ENCODE measurements around the gene SRSF11.

DNA sequence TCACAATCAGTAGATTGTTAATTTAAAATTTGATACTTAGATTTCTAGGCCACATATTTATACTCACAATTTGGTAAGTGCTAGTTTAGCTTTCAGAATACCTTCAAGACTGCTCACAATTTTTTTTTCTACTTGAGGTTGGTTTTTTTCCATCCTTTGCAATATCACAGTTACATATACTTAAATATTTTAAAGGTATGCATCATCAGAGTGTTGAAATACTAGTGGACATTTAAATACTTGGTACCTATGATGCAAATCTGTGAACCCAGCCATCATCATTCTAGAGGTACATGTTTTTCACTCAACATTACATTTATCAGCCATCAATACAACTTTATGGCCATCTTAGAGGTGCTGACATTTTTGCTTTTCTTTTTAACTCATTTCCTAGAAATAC, 9.6 kb upstream of the SRSF11 start:
- TF ChIP-seq EP300 (IDR thresholded peaks at IDR 0.05): no peak
- TF ChIP-seq, protein P1, sequence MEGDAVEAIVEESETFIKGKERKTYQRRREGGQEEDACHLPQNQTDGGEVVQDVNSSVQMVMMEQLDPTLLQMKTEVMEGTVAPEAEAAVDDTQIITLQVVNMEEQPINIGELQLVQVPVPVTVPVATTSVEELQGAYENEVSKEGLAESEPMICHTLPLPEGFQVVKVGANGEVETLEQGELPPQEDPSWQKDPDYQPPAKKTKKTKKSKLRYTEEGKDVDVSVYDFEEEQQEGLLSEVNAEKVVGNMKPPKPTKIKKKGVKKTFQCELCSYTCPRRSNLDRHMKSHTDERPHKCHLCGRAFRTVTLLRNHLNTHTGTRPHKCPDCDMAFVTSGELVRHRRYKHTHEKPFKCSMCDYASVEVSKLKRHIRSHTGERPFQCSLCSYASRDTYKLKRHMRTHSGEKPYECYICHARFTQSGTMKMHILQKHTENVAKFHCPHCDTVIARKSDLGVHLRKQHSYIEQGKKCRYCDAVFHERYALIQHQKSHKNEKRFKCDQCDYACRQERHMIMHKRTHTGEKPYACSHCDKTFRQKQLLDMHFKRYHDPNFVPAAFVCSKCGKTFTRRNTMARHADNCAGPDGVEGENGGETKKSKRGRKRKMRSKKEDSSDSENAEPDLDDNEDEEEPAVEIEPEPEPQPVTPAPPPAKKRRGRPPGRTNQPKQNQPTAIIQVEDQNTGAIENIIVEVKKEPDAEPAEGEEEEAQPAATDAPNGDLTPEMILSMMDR (IDR thresholded peaks at IDR 0.05): no peak

Data from sigmoid colon (tissue), 4 donors.